Stimulated activated CD4-positive, alpha-beta T cell treated with anti-CD3 and anti-CD28 coated beads, Interleukin-4, amount 100 ng/mL, for 4 hours (primary cell): ENCODE data around the gene LRRC10B.

Experiments
- DNase-seq, 2 experiments: peaks; one replicate each; pipeline ENCODE4 v3.0.0-alpha.2; 2020

LRRC10B gene

GRCh38 chr11:61533039-61533375 is 24.5 kb downstream of the LRRC10B start:
- no peak for DNase-seq

- no peak for DNase-seq
These were observed 24.9 kb downstream of the LRRC10B start for GRCh38 chr11:61533401-61533800.

GRCh38 chr11:61534025-61534932 is 25.7 kb downstream of the LRRC10B start:
- DNase-seq: no peak

DNA sequence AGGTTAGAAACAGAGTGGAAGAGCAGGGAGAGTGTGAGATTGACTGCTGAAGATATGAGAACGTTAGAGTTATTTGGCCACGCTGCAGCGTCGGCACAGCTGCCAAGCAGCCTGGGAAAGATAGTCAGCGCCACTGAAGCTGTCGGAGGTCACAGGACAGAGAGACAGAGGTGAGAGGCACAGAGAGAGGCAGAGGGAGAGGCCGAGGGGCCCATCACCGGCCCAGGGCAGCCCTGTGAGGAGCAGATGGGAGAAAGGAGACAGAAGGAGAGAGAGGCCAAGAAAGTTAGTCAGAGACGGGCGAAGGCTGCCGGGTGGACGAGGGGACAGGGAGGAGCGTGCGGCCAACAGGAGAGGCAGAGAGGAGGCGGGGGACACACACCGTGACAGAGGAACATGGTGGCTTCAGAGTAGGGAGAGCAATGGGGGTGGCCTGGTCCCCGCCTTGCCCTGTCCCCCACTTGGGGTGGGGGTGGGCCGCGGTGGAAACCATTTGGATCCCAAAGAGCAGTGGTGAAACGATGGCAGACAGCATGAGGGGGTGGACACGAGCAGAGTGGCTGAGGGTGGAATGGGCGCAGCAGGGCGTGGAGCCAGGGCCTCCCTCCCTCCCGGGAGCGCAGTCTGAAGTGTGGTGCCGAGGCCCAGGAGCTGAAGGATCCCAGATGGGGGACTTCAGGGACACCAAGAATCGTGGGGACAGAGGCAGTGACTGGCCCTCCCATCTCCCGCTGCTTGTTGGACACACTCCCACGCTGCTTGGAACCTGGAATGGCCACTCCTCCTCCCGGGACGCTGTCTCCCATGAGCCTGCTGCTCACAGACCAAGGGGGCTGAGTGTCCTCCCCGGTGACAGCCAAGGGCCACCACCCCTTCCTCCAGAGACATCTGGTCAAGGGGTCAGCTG is 26.6 kb downstream of the LRRC10B start:
- DNase-seq: no peak

GRCh38 chr11:61535998-61536675 is 27.6 kb downstream of the LRRC10B start:
- DNase-seq: no peak

GRCh38 chr11:61536676-61537270 is 28.2 kb downstream of the LRRC10B start:
- DNase-seq: no peak

- DNase-seq: no peak
These were observed 28.8 kb downstream of the LRRC10B start for GRCh38 chr11:61537326-61537725.

DNA sequence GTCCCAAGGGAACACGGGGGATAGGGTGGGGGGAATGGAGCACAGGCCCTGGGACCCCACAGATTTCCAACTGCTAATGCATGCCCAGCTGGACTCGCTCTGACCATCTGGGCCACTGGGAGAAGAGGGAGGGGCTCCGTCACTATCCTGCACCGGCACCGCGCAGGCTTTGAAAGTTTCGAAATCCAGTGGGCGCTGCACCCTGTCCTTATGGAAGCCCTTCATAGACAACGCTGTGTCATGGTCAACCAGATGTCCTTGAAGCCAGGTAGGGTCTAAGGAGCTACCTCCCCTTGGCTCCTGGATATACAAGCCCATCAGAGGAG is 30.1 kb downstream of the LRRC10B start:
- no peak for DNase-seq

DNA sequence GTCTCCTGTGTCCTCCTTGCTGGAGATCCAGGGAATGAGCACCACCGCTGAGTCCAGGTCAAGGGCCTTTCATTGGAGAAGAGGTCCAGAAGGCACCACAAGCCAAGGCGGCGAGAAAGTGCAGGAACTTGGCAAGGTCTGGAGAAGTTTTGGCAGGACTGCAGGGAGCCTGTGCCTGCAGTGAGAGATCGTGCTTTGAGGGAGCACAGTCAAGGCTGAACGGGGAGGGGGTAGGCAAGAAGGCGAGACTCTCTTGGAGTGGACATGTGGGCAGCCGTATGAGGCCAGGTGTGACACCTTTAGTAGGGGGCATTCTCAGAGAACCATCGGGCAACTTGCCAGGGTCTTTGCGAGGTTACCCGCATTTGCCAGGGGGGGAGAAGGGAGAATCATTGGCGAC is 30.5 kb downstream of the LRRC10B start:
- DNase-seq: no peak

DNA sequence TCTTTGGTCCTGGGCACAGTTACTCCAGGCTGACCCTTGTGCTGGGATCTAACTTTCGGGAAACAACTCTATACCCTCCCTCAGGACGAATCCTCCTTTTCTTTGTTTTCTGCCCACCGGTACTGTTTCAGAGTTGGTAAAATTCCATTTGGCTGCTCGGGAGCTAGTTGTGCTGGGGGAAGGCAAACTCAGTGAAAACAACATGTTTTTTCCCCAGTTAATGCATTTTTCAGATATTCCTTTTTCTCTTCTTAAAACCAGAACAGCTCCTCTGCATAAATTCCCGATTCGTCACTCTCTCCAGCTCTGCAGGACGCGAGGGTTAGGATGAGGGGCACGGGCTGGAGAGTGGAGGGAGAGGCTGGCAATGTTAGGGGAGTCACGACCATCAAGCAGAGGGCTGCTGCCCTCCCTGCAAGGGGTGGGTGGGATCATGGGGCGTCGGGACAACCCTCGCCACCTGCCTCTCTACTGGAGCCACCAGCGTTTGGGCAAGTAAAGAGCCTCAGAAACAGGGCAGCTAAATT is 31.3 kb downstream of the LRRC10B start:
- DNase-seq: no peak

DNA sequence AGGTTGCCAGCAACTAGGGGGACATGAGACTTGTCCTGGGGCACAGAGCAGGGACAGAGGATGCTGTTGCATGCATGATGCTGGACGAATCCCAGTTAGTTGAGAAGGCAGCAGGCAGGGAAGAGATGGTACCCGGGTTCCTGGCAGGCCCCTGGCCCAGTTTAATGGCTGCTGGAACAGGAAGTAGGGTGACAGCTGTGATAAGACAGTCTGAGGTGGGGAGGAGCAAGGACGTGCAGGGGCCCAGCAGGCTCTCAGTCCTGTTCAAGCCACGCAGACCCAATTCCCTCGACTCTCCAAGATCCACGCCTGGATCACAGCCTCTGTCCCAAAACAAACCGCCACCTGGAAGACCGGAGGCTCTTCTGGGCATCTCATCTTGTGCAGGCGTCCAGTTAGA is 32.0 kb downstream of the LRRC10B start:
- DNase-seq: no peak

- DNase-seq: no peak
These were observed 33.0 kb downstream of the LRRC10B start for GRCh38 chr11:61541598-61541997.

GRCh38 chr11:61542024-61542461 is 33.5 kb downstream of the LRRC10B start:
- no peak for DNase-seq

GRCh38 chr11:61542705-61543104 is 34.2 kb downstream of the LRRC10B start:
- DNase-seq: no peak

DNA sequence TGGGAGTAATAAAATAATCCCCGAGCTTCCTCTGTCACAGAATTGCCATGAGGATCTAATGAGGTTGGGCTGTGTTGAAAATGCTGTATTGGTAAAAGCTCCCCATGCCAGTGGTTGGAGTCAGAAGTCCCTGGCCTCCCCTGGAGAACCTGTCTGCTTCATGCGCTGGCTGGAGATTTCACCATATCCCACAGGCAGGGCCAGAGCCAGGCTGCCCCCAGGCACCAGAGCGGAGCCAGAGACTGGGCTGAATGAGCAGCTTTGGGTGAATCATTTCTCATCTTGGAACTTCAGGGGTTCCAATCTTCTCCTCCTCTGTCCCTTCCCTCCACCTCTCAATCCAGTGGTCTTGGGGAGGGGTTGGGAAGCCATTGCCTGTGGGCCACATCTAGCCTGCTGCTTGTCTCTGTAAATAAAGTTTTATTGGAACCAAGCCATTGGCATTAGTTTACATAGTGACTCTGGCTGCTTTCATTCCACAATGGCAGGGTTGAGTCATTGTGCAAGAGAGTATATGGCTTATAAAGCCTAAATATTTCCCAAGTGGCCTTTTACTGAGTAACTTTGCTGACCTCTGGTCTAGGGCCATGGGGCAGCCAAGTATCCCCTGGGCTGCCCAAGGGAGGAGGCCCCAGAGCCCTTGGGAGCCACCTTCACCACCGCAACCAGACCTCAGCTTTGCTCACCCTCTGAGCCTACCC is 35.2 kb downstream of the LRRC10B start:
- DNase-seq: no peak

DNA sequence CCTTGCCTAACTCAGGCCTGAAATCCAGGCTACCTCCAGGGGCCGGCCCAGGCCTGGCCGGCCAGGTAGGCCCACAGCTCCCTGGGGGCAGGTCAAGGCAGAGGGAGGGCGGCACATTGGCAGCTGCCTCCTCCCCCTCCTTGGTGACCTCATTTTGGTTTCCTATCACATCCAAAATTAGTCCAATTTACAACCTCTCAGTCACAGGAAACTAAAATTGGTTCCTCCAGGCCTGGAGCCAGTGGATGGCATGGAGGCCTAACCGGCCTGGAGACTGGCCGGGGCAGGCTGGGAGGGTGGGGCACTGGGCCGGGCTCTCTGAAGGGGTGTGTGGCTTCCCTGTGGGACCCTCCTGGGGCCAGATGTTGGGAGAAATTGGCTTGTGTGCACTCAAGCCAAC is 35.9 kb downstream of the LRRC10B start:
- no peak for DNase-seq

- no peak for DNase-seq
These were observed 36.8 kb downstream of the LRRC10B start for GRCh38 chr11:61545341-61545740.

GRCh38 chr11:61545921-61546320 is 37.4 kb downstream of the LRRC10B start:
- no peak for DNase-seq

DNA sequence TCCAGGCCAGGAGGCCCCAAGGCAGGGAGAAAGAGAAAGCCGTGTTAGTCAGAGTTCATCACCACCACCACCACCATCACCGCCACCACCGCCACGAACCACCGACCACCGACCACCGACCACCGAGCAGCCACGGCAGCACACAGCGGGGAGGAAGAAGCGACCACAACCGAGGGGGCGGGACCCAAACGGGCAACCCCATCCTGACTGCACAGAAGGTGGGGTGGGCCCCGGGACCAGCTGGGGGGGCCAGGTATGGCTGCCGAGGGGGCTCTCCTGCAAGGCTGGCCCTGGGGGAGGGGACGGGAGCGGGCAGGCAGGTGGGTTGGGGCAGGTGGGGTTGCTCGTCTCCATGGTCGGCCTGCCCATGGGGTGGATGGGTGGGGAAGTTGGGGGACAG is 38.1 kb downstream of the LRRC10B start:
- DNase-seq: no peak

DNA sequence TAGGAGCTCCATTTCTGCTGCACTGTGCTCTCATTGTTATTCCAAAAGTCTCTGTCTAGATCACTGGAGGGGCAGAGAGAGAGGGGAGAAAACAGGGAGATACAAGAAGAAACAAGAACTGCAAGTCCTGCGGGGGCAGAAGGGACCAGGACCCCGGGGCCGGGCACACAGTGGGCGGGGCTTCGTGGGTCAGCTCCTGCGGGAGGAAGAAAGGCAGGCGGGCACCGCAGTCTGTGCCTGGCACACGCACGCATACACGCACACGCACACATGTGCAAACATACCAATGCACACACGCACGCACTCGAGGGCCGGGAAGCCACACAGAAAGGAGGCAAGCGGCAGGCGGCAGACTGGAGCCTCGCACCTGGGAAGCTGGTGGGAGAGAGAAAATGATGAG is 38.7 kb downstream of the LRRC10B start:
- no peak for DNase-seq

- no peak for DNase-seq
These were observed 40.6 kb downstream of the LRRC10B start for GRCh38 chr11:61549177-61549576.
